Measurements from ENCODE around the gene DLGAP1. TPM values are rescaled to one million over a fixed set of nuclear protein-coding genes. Genes with fewer than 3 reads are reported as not detected.

The DLGAP1 gene
- total and polyA plus RNA-seq, 2 of the 4 experiments (the other 2 are of a cell fraction): under 0.01 to 0.09 TPM

DNA sequence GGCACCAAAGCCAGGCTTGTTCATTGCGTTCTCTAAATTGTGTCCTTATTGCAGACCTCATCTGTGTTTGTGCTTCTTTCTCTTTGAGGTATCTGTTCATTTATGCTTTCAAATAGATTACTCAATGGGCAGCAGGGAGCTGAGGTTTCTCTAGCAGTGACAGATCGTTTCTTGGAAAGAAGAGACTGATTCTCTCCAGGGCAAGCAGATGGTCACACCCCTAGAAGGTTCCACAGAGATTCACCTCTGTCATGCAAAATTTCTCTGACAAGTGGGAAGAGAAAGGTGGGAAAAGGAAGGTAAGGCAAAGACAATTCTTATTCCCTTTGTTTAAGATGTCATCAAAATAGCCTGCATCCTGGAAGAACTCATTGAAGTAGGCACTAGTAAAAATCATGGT, 14.0 kb downstream of the DLGAP1 start:
- H2BK5ac ChIP-seq (ENCODE audit: low read depth, low read length, poor library complexity, severe bottlenecking): no peak overlapping the region
- no peaks in the 10 kb centered on the region for H3K36me3 ChIP-seq (ENCODE audit: control insufficient read depth, insufficient read depth, low read length)
- H3K4me2 ChIP-seq (ENCODE audit: low read depth, low read length): no peak overlapping the region
- H4K91ac ChIP-seq (ENCODE audit: insufficient read depth, low read depth, low read length): no peak overlapping the region
- no peak overlapping the region for H3K4me3 ChIP-seq (ENCODE audit: insufficient read depth, low read depth, low read length)
- no peak overlapping the region for H3K27ac ChIP-seq (ENCODE audit: insufficient read depth, low read length)
- ChIA-PET POLR2A (ENCODE audit: unreplicated experiment) (interaction anchor here (0.5 kb wide), 1 partner anchor 28 kb away, joined by 4 read pairs; no protein-coding TSS in a partner anchor), CTCF (no interaction called here)
- no peak overlapping the region for H4K5ac ChIP-seq (ENCODE audit: low read depth, low read length)
- intact Hi-C loops (cut with micrococcal nuclease) (no loop called here), in situ Hi-C loops (cut with MboI; ENCODE audit: low sequenced_read_pairs) (no loop called here), dilution Hi-C loops (cut with HindIII; ENCODE audit: low sequenced_read_pairs, unreplicated experiment) (no loop called here)
- no peak overlapping the region for H3K56ac ChIP-seq (ENCODE audit: extremely low read depth, insufficient read depth, low read length)
- H3K4ac ChIP-seq (ENCODE audit: low read depth, low read length): no peak overlapping the region
- H3K4me1 ChIP-seq (ENCODE audit: control insufficient read depth, insufficient read depth, low read length): no peaks in the 10 kb centered on the region
- DNase-seq (no peak), ATAC-seq (ENCODE audit: low read depth) (no peak)
- no TSS peak for BruUV-seq (replicated peaks)
- no peak overlapping the region for H3K14ac ChIP-seq (replicated peaks; ENCODE audit: low read depth, low read length)
- H2AK9ac ChIP-seq (replicated peaks; ENCODE audit: low read depth, low read length, poor library complexity): no peak overlapping the region
- H3K27me3 ChIP-seq (ENCODE audit: control insufficient read depth, insufficient read depth, low read length): no peaks in the 10 kb centered on the region
- no peak overlapping the region for H2AFZ ChIP-seq (replicated peaks; ENCODE audit: low read length, poor library complexity)
- H3K9me1 ChIP-seq (ENCODE audit: insufficient read depth, low read length): no peaks in the 10 kb centered on the region
- no peak overlapping the region for H3K9ac ChIP-seq (ENCODE audit: low read depth, low read length)
- no peak overlapping the region for H2BK20ac ChIP-seq (ENCODE audit: low read depth, low read length)
- WGBS, 2 experiments (ENCODE audit: extremely low coverage in 2 of 2, insufficient read length in 1 of 2): no CpG with 5 or more reads among the region's 2 CpGs
- TF ChIP-seq CHD1 (IDR thresholded peaks at IDR 0.05; ENCODE audit: low read depth, low read length) (no peak), RCOR1 (IDR thresholded peaks at IDR 0.05; ENCODE audit: insufficient replicate concordance, low read length) (no peak), CEBPB (IDR thresholded peaks at IDR 0.05; ENCODE audit: low read depth, low read length) (no peak), USF2 (IDR thresholded peaks at IDR 0.05; ENCODE audit: low read depth, low read length) (no peak), FOS (IDR thresholded peaks at IDR 0.05; ENCODE audit: low read depth, low read length) (no peak), NFE2L2 (IDR thresholded peaks at IDR 0.05; ENCODE audit: low read depth, low read length) (no peak), RAD21 (IDR thresholded peaks at IDR 0.05; ENCODE audit: low read length) (no peak), POLR2A (IDR thresholded peaks at IDR 0.05; ENCODE audit: low read depth, low read length) (no peak), MAFK (IDR thresholded peaks at IDR 0.05; ENCODE audit: low read depth, low read length) (no peak), MAZ (IDR thresholded peaks at IDR 0.05; ENCODE audit: borderline replicate concordance, low read depth, low read length) (no peak), CTCF (conservative IDR thresholded peaks at IDR 0.05; ENCODE audit: low read depth, low read length) (no peak), BHLHE40 (IDR thresholded peaks at IDR 0.05; ENCODE audit: low read depth, low read length) (no peak), MXI1 (IDR thresholded peaks at IDR 0.05; ENCODE audit: borderline replicate concordance, low read depth, low read length) (no peak), RFX5 (IDR thresholded peaks at IDR 0.05; ENCODE audit: low read depth, low read length) (no peak)
- TF ChIP-seq, protein P1, sequence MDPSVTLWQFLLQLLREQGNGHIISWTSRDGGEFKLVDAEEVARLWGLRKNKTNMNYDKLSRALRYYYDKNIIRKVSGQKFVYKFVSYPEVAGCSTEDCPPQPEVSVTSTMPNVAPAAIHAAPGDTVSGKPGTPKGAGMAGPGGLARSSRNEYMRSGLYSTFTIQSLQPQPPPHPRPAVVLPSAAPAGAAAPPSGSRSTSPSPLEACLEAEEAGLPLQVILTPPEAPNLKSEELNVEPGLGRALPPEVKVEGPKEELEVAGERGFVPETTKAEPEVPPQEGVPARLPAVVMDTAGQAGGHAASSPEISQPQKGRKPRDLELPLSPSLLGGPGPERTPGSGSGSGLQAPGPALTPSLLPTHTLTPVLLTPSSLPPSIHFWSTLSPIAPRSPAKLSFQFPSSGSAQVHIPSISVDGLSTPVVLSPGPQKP (IDR thresholded peaks at IDR 0.05; ENCODE audit: borderline replicate concordance, low read depth, low read length): no peak
- peaks cover 8% of the 10 kb centered on the region for H3K9me3 ChIP-seq (ENCODE audit: control insufficient read depth, insufficient read depth, low read length)
- no peak overlapping the region for H3K23ac ChIP-seq (ENCODE audit: low read depth, low read length)
- H3K79me1 ChIP-seq (ENCODE audit: low read depth in 1 of 2, low read length in 2 of 2): no peaks in the 10 kb centered on the region
- H2BK15ac ChIP-seq (ENCODE audit: low read depth, low read length): no peak overlapping the region
- no peak overlapping the region for H4K8ac ChIP-seq (ENCODE audit: low read depth in 2 of 2, low read length in 2 of 2)
- H4K20me1 ChIP-seq (ENCODE audit: insufficient read depth, low read length): no peaks in the 10 kb centered on the region
- no peak overlapping the region for H3K18ac ChIP-seq (ENCODE audit: low read depth, low read length)
- no peak overlapping the region for H2AK5ac ChIP-seq (ENCODE audit: low read depth, low read length)
- H2BK120ac ChIP-seq (ENCODE audit: low read depth, low read length): no peak overlapping the region
